Measurements from ENCODE around the gene ANKRD63.

DNA sequence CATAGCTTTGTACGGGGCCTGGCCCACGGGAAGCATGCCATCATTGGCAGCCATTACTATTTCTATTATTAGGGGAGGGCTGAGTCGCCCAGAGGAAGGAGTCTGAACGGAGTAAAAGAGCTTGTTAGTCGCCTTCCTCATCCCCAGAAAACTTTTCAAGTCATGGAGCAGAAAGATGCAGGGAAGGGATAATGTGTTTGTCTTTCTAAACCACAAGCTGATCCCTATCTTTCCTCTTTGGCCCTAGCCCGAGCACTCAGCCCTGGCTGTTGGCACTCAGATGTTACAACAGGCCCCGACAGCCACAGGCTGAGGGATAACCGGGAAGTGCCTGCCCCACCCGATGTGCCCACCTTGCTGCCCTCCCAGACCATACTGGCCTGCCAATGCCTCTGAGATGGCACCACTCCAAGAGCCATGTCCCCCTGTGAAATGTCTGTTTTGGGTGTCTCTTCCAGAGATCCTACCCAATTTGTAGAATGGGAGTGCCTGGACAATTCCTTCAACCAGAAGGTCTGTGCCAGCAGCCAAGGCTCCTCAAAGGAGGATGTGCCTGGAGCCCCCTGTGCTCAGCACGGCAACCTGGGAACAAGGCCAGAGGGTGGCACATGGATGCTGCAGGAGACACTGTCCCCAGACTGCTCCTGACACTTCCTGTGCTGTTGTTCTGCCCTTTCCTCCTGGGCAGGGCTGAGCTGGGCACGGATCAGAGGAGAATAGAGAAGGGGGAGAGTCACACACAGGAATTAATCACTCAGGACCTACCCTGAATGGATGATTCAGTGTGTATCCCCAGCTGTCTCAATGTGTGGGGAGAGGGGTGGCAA lies 33.2 kb downstream of the ANKRD63 start:
- TF ChIP-seq, protein P1, sequence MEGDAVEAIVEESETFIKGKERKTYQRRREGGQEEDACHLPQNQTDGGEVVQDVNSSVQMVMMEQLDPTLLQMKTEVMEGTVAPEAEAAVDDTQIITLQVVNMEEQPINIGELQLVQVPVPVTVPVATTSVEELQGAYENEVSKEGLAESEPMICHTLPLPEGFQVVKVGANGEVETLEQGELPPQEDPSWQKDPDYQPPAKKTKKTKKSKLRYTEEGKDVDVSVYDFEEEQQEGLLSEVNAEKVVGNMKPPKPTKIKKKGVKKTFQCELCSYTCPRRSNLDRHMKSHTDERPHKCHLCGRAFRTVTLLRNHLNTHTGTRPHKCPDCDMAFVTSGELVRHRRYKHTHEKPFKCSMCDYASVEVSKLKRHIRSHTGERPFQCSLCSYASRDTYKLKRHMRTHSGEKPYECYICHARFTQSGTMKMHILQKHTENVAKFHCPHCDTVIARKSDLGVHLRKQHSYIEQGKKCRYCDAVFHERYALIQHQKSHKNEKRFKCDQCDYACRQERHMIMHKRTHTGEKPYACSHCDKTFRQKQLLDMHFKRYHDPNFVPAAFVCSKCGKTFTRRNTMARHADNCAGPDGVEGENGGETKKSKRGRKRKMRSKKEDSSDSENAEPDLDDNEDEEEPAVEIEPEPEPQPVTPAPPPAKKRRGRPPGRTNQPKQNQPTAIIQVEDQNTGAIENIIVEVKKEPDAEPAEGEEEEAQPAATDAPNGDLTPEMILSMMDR (IDR thresholded peaks at IDR 0.05) = no peak
- no peak for TF ChIP-seq POLR2A (IDR thresholded peaks at IDR 0.05)

Data from ovary (tissue), 3 donors.